ENCODE results near the gene FLNB. TPM values are rescaled to one million over a fixed set of nuclear protein-coding genes. Genes with fewer than 3 reads are reported as not detected.
"Not testable (repeated sequence)": the region's sequence is repeated elsewhere in the genome, so short reads cannot be mapped to it uniquely, and the experiment has no call there.

The FLNB gene
- total RNA-seq, 1 experiment from 2014 or later: 47.2 TPM

- DNase-seq (ENCODE audit: low spot score): not testable (repeated sequence)
These were observed 193.2 kb downstream of the FLNB start for GRCh38 chr3:58201451-58201850.

DNA sequence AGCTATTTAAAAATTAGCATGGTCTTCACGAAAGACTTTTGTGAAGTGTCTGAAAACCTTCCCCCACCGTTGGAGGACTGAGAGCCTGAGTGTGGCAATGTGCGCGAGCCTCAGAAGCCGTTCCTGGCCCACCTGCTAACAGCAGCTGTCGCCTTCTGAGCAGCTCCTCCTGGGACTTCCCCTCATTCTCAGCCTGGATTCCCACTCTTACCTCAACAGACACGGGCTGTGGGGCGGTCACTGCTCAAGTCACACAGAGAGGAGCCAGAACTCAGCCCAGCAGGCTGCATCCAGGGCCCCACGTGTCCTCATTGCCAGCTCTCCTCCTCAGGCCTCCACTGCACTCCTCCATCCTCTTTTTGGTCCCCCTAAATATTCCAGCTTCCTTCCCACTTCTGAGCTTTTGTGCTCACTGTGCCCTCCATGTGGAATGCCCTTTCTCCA lies 194.7 kb downstream of the FLNB start:
- no peak for DNase-seq (ENCODE audit: low spot score)

- DNase-seq (ENCODE audit: low spot score): no peak
These were observed 195.3 kb downstream of the FLNB start for GRCh38 chr3:58203541-58203940.

DNA sequence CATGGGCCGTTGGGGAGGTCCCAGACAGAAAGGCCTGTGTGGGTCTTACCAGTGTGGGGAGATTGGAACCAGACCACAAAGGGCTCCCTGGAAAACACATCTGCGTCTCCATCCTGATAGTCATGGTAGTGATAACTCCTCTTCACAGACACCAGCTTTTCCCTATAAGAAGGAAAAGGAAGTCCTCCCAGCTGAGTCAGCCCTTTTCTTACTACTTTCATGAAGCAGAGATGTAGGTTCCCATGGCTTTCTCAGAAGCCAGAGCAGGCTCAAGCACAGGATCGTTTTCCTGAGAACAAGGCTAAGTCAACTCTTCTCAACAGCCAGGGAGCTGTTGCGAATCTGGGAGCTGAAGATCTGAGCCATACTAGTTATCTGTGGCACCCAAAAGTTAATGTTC lies 196.5 kb downstream of the FLNB start:
- DNase-seq (ENCODE audit: low spot score): no peak

DNA sequence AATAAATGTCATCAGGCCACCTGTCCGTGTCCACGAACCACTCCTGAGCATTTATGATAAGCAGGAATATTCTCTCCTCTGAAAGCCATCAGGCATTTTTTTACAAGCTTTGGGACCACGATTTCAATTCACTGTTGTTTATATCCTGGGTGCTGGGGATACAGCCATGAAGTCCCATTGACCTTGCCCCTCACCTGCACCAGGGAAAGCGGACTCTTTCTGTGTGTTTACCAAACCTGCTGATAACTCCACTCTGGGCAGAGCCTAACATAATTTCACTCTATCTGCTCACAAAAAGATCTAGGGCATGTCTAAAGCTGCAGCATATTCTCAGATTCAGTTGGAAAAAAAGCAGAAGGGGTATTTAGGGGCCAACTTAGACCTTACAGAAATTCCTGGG lies 197.8 kb downstream of the FLNB start:
- DNase-seq (ENCODE audit: low spot score): no peak

- peak; percentile 16 for DNase-seq (ENCODE audit: low spot score)
These were observed 198.3 kb downstream of the FLNB start for GRCh38 chr3:58206406-58207011.

- no peak for DNase-seq (ENCODE audit: low spot score)
These were observed 199.7 kb downstream of the FLNB start for GRCh38 chr3:58207954-58208353.

DNA sequence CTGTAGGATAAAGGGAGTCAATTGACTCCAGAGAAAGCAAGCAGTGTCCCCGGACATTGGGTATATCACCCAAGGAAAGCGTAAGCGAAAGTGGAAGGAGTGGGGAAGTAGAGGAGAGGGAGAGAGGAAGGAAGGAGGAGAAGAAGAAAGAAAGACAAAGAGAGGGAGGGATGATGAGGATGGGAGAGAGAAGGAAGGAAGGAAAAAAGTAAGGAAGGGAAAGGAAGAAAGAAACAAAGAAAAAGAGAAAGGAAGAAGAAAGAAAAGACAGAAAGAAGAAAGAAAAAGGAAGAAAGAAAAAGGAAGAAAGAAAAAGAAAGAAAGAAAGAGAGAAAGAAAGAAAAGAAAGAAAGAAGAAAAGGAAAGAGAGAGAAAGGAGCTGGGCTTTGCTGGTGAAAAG lies 201.7 kb downstream of the FLNB start:
- no peak for DNase-seq (ENCODE audit: low spot score)

DNA sequence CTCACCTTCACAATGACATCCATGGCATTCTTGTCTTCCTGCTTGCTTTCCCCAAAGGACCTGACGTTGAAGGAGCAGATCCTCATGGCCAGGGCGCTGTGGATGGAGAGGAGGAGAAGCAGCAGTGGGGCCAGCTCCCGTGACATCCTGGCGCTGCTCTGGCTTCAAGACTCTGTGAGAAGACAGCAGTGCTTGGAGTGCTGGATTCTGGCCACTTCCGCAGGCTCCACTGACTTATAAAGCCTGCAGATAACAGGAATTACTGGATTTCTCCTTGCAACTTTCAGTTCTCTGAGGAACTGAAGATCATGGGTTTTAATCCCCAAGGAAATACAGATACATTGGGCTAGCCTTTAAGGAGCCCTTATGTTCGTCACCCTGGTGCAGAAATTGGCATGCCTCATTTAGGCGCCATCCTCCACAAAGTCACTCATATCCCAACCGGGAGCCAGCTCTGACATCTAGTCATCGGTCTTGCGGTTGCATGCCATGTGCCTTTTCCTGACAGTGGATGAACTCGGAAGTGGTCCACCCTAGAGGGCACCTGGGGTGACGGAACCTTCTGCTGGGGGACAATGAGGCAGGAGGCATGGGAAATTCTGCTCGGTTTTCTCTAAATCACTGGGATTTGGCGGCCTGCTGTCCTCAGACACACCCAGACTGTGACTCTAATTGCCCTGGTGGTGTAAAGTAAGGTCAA lies 202.7 kb downstream of the FLNB start, which contains the start of gene DNASE1L3:
DNASE1L3 (minus strand) TSS at position 212 of the 700 bp plus-strand sequence; CDS start at position 146, 66 bp downstream.
- no peak for DNase-seq (ENCODE audit: low spot score)

- no peak for DNase-seq (ENCODE audit: low spot score)
These were observed 206.5 kb downstream of the FLNB start for GRCh38 chr3:58214484-58215316.

DNA sequence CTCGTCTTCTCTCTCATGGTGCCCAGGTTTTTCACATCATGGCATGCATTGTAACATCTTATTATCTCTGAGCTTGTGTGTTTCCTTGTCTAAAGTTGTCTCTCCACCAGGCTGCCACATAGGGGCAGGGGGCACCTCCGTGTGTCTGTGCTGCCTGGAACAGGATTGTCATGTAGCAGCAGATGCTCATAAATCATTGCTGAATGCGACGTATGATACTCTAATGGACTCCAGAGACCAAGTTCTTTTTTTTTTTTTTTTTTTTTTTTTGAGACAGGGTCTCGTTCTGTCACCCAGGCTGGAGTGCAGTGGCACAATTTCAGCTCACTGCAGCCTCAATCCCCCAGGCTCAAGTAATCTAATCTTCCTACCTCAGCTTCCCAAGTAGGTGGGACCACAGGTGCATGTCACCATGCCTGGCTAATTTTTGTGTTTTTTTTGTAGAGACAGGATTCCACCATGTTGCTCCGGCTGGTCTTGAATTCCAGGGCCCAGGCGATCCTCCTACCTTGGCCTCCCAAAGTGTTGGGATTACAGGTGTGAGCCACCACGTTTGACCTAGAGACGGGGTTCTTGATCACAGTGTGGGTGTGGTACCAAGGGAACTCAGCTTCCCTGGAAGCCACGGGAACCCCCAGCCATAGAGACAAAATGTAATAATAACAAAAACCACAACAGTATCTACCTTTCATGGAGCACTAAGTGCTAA lies 207.2 kb downstream of the FLNB start:
- DNase-seq (ENCODE audit: low spot score): no peak

DNA sequence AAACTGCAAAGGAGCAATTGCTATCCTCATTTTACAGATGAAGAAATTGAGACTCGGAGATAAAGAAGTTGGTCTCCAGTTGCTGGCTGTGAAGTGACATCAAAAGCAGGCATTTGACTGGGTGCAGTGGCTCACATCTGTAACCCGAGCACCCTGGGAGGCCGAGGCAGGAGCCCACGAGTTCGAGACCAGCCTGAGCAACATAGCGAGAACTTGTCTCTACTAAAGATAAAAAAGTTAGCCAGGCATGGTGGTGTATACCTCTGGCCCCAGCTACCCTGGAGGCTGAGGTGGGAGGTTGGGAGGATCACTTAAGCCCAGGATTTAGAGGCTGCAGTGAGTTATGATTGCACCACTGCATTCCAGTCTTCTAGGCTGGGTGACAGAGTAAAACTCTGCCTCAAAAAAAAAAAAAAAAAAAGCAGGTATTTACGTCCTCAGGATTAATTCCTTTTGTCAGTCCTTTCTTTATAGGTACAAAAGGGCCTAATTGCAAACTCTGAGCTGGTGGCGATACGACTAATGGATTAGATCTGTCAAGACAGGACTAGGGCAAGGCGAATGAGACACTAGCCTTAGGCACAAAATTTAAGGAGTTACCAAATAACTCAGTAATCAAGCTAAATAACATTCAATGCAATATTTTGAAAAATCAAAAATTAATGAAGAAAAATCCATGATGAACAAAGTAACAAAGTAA lies 208.4 kb downstream of the FLNB start:
- no peak for DNase-seq (ENCODE audit: low spot score)

DNA sequence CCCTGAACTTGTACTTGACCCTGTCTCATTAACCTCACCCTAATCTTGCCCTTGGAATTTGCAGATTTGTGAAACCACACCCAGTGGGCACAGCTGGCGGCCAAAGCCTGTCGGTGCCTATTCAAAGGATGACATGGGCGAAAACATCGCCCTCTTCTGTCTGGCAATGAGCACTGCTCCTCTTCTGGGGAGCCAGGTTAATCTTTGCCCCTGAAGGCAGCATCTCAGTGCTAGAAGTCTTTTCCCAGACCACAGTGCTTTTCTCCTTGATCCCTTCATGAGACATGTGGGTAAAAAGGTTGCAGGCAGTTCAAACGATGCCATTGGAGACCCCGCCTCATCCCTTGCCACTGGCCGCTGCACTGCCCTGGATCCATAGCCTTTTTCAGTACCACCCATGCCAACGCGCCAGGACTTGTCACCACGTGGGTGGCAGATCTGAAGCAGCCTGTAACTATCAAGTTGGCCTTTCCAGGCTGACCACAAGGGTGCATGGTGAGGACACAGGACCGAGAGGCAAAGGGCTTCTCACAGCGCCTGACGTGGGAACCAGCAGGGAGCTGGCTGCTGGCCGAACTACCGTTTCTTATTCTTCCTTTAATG lies 209.1 kb downstream of the FLNB start:
- DNase-seq (ENCODE audit: low spot score): peak; percentile 87

DNA sequence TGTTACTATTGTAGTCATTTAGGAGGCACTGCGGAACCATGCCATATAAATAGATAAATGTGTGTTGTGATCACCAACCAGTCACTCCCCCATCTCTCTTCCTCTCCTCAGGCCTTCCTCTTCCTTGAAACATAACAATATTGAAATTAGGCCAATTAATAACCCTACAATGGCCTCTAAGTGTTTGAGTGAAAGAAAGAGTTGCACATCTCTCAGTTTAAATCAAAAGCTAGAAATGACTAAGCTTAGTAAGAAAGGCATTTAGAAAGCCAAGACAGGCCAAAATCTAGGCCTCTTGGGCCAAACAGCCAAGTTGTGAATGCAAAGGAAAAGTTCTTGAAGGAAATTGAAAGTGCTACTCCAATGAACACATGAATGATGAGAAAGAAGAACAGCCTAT lies 210.7 kb downstream of the FLNB start:
- DNase-seq (ENCODE audit: low spot score): no peak

Other genes starting within 250 kb of the FLNB start
- not detected in 2 replicates for gene DNASE1L3, start 202.6 kb downstream of the FLNB start, total RNA-seq (2014; rRNA removed; shearing (Covaris generic))
- gene ABHD6, start 229.4 kb downstream of the FLNB start, total RNA-seq (2014; rRNA removed; shearing (Covaris generic)): 7.8 and 10.8 TPM in 2 replicates